Spleen (tissue), 7 donors: ENCODE results near the gene DUSP3.

ENCODE experiments used
- POLR2AphosphoS5 ChIP-seq, 3 donors: sonication (generic); formaldehyde crosslinking; IDR thresholded peaks; one replicate each; pipeline ENCODE4 v1.5.1; 2017; ENCODE audit warnings: antibody characterized with exemption in 3 of 3
- TF ChIP-seq, protein P1 (sequence below), 11 experiments: fragments of 200-600 bp in 7 of 11; fragments of 450-650 bp in 4 of 11; sonication (generic) in 4 of 11; IDR thresholded peaks in 8 of 11; conservative IDR thresholded peaks in 3 of 11; 1 replicate in 7 of 11; 2 replicates in 4 of 11; pipeline versions ENCODE4 v1.4.0 to v1.8.0; 2016 to 2021; ENCODE audit warnings: antibody characterized with exemption in 11 of 11, inconsistent platforms in 4 of 11, mild to moderate bottlenecking in 1 of 11
- donor health status: DM: no; HTN: no; CAD: no; lungs with moderate emphysema.
- donor health status: DM: no; HTN: no; CAD: no.
- donor health status: DM: no; HTN: no; CAD: no.

DNA sequence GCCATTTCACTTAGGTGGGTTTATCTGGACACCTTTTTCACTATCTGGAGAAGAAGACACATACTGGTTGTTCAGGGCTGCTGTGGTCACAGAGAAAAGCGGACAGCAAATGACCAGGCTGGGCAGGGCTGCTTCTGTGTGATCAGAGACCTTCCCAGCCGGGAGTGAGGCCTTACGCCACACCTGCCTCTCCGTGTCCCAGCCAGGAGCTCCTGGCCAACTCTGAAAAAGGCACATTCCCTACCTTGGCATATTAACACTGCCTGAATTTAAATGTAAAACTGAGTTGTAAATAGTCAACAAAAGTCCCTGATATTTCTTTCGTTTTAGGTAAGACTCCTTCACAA is 11.1 kb downstream of the DUSP3 start:
- no peak for TF ChIP-seq POLR2AphosphoS5 (IDR thresholded peaks at IDR 0.05)
- TF ChIP-seq, protein P1, sequence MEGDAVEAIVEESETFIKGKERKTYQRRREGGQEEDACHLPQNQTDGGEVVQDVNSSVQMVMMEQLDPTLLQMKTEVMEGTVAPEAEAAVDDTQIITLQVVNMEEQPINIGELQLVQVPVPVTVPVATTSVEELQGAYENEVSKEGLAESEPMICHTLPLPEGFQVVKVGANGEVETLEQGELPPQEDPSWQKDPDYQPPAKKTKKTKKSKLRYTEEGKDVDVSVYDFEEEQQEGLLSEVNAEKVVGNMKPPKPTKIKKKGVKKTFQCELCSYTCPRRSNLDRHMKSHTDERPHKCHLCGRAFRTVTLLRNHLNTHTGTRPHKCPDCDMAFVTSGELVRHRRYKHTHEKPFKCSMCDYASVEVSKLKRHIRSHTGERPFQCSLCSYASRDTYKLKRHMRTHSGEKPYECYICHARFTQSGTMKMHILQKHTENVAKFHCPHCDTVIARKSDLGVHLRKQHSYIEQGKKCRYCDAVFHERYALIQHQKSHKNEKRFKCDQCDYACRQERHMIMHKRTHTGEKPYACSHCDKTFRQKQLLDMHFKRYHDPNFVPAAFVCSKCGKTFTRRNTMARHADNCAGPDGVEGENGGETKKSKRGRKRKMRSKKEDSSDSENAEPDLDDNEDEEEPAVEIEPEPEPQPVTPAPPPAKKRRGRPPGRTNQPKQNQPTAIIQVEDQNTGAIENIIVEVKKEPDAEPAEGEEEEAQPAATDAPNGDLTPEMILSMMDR (IDR thresholded peaks at IDR 0.05 in 8 of 11, conservative IDR thresholded peaks at IDR 0.05 in 3 of 11) = no peak
